GM21786 (cell line): Measurements from ENCODE around the gene INPP5E.

ENCODE experiments used
- ATAC-seq: cut with Tn5 transposase; IDR thresholded peaks from one replicate; pipeline ENCODE4 v1.9.1; 2021; ENCODE audit not compliant: unreplicated experiment

INPP5E gene

DNA sequence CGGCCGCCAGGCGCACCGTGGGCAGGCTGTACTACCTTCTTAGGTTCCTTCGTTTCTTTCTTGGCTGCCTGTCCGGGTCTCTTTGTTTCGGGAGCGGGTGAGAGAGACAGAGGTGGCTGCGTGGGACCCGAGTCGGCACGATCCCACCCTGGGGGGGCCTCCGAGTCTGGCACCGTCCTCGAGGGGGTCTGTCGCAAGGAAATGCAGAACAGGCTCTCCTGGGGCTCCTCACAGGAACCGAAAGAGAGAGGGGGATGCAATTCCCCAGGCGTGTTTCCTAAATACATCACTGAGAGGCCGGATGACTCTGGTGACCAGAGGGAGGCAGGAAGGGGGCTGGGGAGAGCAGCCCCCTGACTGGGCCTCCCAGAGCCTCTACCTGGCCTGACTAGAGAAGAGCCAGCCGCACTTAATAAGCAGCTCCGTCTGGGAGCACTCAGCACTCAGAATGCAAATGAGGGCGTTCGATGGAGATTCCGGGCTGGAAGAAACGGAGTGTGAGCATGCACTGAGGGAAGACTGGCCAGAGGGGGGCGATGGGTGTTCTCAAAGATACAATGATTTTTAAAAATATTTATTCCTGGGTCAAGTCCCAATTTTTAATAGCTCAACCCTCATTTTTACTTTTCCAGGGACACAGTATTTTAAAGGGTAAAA lies 11.7 kb upstream of the INPP5E start:
- ATAC-seq = no peak

DNA sequence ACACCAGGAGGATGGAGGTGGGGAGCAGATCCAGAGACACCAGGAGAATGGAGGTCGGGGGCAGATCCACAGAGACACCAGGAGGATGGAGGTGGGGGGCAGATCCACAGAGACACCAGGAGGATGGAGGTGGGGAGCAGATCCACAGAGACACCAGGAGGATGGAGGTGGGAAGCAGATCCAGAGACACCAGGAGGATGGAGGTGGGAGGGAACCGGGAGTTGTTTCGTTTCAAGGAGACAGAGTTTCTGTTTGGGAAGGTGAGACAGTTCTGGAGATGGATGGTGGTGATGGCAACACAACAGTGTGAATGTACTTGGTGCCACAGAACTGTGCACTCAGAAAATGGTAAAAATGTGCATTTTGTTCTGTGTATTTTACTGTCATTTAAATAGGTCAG lies 9.0 kb upstream of the INPP5E start:
- no peak for ATAC-seq

- ATAC-seq = no peak
These were observed 7.6 kb upstream of the INPP5E start for GRCh38 chr9:136447173-136447778.

DNA sequence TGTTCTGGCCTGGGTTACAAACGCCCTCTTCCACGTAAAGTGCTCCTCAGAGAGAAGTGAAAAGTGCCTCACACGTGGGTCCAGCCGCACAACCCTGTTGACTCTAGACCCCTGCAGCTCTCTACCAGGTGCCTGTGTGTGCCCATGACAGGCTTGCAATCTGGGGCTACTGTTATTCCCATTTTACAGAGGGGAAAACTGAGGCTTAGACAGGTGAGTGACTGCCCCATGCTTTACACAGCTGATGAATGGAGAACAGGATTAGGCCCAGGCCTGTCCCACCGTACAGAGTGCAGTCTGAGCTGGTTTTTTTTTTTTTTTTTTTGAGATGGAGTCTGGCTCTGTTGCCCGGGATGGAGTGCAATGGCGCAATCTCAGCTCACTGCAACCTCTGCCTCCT lies 6.2 kb upstream of the INPP5E start:
- no peak for ATAC-seq

GRCh38 chr9:136444102-136444501 lies 4.5 kb upstream of the INPP5E start:
- ATAC-seq = no peak

GRCh38 chr9:136443687-136444086 lies 4.0 kb upstream of the INPP5E start:
- ATAC-seq = no peak

DNA sequence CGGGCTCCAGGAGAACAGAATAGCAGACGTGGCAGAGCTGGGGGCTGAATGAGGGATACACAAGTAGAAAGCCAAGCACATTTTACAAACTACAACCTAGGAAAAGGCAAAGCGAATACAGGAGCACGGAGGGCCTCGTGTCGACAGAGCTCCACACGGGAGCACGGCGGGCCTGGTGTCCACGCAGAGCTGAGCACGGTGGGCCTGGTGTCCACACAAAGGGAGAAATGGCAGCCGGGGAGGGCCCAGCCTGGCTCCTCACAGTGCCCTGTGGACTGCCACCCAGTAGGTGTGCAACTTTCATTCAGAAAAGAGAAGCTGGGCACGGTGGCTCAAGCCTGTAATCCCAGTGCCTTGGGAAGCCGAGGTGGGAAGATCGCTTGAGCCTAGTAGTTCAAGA lies 3.4 kb upstream of the INPP5E start:
- no peak for ATAC-seq

GRCh38 chr9:136442265-136442664 lies 2.6 kb upstream of the INPP5E start:
- ATAC-seq = no peak

DNA sequence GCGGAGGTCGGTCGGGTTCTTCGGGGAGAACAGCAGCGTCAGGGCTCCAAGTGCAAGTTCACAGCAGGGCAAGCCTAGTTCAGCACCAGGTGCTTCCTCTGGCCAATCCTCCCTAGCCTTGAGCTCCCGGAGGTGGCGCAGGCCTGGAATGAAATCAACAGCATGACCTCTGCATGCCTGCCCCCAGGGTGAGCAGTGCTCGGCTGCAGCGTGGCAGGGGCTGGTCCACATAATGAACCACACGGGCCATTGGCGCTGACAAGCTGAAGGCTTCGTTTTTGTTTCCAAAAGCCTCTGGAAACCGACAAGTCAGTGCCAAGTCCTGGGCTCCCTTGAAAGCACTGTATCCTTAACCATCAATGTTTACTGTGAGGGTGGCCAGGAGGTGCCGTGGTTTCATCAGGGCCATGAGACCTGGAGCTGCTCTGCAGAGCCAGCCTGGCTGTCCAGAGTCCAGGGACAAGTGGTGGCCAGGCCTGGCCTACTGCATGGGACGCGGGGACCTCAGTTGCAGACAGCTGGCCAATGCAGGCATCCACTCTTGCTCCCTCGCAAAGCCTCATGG lies 2.1 kb upstream of the INPP5E start:
- no peak for ATAC-seq

DNA sequence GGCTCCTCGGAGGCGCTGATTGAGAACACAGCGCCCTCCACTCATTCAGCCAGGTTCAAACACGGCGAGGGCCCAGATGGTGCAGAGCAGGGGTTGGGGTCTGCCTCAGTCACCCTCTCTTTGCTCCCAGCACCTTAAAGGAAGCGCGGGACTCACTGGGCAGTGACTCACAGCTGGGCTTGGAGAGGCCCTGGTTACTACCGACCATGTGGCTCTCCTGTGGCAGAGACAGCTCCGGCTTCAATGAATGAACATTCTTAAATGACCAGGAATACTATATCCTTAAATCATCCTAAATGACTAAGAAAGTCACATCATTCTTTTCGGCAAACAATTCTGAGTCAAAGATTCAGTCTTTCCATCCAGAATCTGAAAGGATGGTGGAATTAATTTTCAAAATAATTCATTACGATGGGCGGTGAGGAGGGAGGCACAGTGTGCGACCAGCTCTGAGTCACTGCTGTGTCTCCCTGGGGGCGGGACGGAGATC lies 1.6 kb upstream of the INPP5E start:
- no peak for ATAC-seq

- peak; percentile 46 for ATAC-seq
These were observed 831 bp downstream of the INPP5E start for GRCh38 chr9:136438548-136439480.

DNA sequence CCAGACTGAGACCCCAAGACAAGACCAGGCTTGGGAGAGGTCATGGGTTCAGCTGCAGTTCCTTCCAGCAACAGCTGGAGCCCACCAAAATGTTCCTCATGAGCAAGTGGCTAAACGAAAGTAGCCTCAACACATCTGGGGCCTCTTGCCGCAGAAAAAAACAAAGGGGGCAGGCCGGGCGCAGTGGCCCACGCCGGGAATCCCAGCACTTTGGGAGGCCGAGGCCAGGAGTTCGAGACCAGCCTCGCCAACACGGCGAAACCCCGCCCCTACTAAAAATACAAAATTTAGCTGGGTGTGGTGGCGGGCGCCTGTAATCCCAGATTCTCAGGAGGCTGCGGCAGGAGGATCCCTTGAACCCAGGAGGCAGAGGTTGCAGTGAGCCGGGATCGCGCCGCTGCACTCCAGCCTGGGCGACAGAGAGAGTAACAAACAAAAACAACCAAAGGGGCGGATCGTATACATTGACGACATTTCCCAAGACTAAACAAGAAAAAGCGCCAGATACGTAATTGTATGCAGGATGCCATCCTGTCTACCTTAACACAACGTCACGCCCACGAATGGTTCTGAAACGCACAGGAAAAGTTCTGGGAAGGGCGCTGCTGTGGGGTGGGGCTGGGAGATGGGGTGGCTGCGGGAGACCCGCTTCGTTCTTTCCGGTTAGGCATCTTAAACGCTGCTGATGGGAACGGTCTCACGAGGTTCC lies 1.7 kb downstream of the INPP5E start:
- no peak for ATAC-seq

GRCh38 chr9:136437430-136437829 lies 2.2 kb downstream of the INPP5E start:
- ATAC-seq = no peak

DNA sequence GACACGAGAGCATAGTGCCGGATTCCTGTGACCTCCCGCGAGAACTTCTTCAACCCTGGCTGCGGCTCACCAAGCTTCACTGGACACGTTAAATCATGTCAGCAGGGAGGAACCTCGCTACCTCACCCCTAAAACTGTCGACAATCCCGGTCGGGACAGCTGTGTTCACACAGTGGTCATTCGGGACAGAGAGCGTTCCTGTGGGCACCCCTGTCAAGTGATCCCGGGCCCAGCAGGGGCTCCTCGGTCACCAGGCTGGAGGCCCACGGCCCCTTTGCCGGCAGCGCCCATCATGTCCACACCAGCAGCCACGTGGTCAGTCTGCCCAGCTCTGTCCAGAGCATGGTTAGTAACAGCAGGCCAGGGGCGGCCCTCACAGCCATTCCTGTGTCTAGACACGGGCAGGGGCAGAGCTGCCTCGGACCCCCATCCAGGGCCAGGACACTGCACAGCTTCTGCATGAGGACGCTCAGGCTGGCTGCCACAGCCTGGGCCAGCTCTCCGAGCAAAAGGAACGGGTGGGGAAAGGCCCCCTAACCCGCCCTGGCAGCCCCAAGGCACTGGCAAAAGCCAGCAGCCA lies 3.5 kb downstream of the INPP5E start:
- ATAC-seq = no peak

DNA sequence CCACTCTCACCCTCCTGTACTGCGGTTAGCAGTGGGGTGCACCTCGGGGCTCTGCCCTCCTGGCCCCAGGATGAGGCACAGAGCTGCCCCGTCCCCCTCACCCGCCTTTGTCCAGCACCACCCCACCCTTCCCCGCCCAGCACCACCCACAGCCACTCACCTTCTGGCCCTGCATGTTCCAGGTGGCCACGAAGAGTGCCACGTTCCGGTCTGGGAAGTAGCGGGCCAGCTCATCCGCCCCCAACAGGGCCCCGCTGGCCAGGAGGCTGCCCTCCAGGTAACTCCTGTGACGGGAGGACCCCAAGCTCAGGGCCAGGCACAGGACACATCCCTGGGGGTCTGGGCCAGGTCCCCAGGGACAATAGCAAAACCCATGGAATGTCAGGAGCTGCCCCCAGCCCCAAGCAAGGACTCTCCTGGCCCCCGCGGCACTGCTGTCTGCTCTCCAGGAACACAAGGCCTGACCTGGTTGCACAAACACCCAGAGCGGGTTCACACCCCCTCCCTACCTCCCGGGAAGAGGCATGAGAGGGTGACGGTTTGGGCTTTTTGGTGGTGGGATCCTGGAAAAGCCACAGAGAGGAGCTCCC lies 5.0 kb downstream of the INPP5E start:
- ATAC-seq = no peak

DNA sequence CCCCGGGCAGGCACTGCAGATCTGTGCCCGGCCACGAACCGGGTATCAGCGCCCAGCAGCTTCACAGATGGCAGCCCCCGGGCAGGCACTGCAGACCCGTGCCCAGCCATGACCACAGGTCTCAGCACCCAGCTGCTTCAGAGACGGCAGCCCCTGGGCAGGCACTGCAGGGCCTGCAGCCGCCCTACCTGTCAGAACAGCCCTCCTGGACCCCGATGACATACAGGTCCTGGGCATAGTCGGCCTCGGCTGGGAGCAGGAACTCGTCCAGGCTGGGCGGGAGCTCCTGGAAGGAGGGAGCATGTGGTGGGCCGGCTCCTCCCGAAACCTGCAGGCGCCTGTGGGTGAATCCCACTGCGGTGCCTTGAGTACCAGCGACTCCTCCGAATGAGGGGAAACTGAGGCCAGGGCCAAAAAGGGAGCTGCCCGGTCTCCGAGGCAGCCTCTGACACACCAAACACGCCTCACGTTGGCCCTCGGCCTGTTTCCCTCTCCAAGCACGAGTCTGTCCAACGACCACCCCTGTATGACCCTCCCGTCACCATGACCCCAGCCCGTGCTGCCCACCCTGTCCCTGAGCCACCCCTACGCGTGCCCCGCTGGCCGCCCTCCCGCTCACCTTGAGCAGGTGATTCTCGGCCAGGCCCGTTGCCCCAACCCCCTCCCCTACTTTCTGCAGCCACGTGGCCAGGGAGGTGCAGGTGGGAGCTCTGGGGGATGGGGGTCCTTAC lies 5.6 kb downstream of the INPP5E start:
- ATAC-seq = no peak

DNA sequence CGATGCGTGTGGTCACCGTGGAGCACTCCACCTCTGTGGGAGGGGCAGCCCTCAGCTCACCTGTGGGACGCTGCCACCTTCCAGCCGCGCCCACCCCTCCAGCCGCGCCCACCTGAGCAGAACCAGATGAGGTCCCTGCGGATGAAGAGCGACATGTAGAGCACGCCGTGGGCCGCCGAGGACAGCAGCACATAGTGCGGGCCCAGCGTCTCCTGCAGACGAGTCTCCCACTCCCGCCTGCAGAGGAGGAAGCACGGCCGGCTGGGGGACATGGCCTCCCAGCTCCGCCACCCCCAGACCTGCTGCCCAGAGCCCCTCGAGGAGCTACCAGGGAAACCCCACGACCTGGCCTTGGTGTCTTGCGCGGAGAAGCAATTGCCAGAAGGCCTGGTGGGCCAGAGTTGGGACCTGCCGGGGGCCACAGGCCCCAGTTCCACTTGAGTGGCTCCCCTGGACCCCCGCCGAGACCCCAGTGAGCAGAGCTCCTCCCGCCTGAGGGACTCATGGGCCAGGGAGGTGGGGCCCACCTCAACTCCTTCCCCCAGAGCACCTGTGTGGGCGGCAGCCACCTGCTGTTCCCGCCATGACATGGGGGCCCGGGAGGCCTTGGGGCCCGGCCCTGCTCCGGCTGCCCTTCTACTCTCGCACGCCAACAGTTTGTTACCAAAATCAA lies 6.5 kb downstream of the INPP5E start:
- ATAC-seq = no peak

DNA sequence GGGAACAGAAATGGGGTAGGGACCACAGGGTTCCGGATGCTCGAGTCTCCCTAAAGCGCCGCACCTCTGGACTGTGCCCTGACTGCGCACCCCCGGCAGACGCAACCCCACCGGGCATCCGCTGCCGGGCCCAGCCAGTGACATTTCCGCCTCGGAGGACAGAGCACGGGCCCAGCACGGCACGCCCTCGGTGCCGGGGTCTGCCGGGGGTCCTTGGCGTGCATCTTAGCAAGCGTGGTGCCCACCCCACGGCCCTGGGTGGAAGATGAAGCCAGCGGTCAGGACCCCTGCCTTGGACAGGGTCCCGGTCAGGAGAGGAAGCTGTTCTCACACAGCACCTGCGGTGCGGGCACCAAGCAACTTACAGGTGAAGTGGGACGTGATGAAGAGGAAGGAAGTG lies 7.1 kb downstream of the INPP5E start:
- ATAC-seq = no peak

- ATAC-seq = no peak
These were observed 7.8 kb downstream of the INPP5E start for GRCh38 chr9:136431782-136432350.
